SK-N-MC (cell line): ENCODE measurements around the gene STK38L.

Experiments
- EZH2 ChIP-seq: fragments of 200-600 bp; sonication (generic); IDR thresholded peaks from one replicate; pipeline ENCODE4 v1.6.1; 2017; ENCODE audit warnings: antibody characterized with exemption
- POLR2AphosphoS5 ChIP-seq: IDR thresholded peaks from 2 replicates; pipeline ENCODE4 v1.6.1; 2012; ENCODE audit warnings: mild to moderate bottlenecking, low read depth, low read length, borderline replicate concordance

GRCh38 chr12:27316947-27317346, 72.9 kb downstream of the STK38L start:
- TF ChIP-seq EZH2 (no peak), POLR2AphosphoS5 (no peak)
